Measurements from ENCODE around the gene RHO.
"Not testable (repeated sequence)": the region's sequence is repeated elsewhere in the genome, so short reads cannot be mapped to it uniquely, and the experiment has no call there.

Gene RHO

DNA sequence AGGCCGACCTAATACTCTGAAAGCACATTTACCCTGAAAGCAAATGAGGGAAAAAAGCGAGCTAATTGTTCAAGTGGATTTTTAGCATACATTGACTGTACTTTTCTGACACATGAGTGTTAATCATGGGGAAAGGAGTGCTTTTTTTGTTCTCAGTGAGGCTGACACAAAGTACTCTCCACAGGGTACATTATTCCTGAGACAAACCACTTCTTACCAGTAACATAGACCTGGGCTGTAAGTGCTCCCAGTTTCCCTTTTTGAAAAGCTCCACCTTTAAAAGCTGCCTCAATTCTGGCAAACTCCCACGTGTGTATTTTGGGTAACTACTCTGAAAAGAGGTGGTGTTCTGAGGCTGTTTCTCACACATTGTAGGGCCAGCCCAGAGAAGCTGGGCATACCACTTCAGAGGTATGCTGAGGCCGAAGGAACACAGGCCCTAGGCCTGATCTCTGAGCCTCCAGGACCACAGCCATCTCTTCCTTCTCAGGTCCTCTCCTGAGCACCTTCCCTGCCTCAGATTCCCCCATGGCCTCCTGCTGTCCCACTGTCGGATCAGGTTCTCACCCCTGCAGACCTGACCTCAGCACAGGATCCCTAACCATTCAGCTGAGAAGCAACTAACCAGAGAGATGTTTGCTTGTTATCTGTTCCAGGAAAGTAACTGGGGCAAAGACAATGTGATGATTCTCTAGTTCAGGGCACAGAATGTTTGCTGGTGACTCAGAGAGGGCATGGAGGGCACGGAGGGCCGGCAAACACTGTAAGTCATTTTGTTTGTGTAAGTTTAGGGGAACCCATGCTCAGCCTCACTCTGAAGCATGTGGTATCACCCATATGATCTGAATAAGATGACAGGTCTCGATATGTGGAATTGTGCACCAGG, 29.6 kb upstream of the RHO start:
- DNase-seq (ENCODE audit: low read depth, low spot score); H3K27ac ChIP-seq: not testable (repeated sequence)

DNA sequence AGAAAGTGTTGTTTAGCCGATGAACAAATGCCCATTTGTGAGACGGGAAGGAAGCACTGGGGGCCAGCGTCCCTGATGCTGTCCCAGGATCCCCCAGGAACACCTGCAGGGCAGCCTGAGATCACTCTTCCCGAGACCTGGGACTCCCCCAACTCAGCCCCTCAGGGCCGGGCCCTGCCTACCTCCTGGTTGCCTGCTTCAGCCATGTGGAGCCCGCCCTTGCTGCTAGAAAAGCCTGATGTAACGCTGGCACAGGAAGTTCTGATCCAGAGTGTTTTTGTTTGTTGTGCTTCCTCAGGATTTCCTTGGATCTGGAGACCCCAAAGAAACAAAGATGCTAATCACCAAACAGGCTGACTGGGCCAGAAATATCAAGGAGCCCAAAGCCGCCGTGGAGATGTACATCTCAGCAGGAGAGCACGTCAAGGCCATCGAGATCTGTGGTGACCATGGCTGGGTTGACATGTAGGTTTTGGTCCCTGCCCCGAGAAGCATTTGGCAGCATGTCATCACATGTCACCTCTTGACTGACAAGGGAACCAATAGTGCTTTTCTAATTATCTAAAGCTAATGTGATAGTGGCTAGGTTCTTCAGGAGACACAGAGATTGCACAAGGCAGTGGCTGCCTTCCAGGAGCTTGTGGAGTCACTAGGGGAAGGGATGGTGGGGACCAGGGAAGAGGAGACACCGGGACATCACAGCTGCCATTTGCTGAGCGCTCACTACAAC, 28.7 kb upstream of the RHO start:
- DNase-seq (ENCODE audit: low read depth, low spot score); H3K27ac ChIP-seq: not testable (repeated sequence)

GRCh38 chr3:129500334-129500658, 28.1 kb upstream of the RHO start:
- no peak overlapping the region for H3K27ac ChIP-seq
- no peak for DNase-seq (ENCODE audit: low read depth, low spot score)

GRCh38 chr3:129501630-129502029, 26.8 kb upstream of the RHO start:
- no peak overlapping the region for H3K27ac ChIP-seq
- no peak for DNase-seq (ENCODE audit: low read depth, low spot score)

- H3K27ac ChIP-seq, result no peak overlapping the region
- DNase-seq (ENCODE audit: low read depth, low spot score), result no peak
These were observed 25.6 kb upstream of the RHO start for GRCh38 chr3:129502641-129503408.

DNA sequence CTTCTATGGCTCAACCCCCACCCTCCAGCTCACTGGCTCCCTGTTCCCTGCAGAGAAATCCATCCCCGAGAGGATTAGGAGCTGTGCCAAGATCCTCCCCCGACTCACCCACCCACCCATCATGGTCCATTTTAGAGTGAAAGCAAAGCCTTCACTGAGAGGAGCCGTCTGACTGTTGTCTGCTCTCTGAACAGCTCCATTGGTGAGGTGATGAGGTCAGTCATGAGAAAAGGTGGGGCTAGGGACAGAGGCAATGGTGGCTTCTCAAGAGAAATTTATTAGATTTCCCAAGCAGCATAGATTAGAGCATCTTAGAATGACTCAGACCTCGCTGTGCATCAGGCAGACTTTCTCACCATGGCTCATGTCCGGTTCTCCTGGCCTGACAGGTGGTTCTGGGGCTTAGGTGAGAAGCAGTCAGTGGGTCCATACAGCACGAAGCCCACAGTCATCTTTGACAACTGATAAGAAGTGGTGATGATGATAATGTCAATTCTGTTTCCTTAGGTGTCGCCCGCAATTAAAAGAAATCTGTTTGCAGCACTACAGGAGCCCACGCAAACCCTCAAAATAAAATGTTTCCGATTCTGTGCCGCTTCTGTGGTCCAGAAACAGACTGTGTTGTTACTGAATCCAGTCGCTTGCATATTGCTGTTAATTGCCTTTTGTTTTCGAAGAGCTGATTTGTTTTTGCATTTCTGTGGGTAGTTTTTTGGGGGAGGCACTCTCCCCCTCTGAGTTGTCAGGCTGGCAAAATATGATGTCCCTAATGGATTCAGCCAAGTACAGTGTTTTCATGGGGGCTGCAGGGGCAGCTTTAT, 24.8 kb upstream of the RHO start:
- DNase-seq (ENCODE audit: low read depth, low spot score), result no peak
- H3K27ac ChIP-seq, result no peak overlapping the region

DNA sequence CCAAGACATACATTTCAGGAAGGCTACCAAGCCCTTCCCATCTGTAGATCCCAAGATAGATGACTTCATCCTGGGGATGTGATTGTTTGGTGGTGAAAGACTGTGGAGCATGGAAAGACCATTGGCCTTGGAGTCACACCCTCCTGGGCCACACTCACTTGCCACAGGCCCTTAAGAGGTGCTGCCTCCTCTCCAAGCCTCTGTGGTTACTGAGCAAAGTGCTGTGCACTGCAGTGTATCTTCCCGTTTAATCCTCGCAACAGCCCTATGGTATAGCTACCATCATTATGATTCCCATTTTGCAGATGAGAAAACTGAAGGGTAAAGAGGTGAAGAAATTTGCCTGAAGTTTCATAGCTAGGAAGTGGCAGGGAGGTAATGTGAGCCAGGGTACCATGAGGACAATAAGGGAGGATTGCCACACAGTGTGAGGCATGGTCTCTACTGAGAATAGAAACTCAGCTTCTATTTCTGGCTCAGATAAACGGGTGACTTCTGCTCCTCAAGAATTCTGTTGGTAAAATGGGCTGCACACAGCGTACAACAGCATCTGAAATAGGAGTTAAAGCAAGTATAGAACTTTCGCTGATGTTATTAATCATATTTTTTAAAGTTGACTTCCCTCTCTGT, 23.9 kb upstream of the RHO start:
- DNase-seq (ENCODE audit: low read depth, low spot score), result no peak

GRCh38 chr3:129505341-129505740, 23.1 kb upstream of the RHO start:
- no peak for DNase-seq (ENCODE audit: low read depth, low spot score)
- no peak overlapping the region for H3K27ac ChIP-seq

More for the DNA sequence above, 23.9 kb upstream of the RHO start:
- no peak overlapping the region for H3K27ac ChIP-seq

- DNase-seq (ENCODE audit: low read depth, low spot score), result no peak
- no peak overlapping the region for H3K27ac ChIP-seq
These were observed 22.2 kb upstream of the RHO start for GRCh38 chr3:129506231-129506742.

DNA sequence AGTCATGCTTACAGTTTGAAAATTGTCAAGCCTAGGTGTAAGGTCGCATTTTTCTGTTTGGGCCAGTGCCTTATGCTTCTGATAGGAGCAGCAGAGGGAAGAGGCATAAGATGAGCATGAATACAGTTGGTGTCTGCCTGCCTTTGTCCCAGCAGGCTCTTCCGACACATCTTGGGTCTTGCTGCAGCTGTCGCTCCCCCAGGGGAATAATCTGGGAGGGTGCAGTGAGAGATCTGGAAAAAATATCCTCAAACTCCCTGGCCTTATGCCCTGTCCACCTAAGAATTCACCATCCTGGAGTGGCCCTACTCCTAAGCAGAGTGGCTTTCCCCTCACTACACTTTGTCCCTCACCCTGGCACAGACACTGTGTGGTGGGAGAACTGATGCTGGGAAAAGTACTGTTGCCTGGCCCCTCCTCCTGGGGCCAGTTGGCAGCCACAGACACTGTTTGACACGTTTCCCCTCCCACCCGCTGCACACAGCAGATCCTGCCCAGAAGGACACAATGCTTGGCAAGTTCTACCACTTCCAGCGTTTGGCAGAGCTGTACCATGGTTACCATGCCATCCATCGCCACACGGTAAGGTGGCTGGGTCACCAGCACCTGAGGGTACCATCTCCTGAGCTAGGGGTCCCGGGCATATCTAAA, 21.1 kb upstream of the RHO start:
- DNase-seq (ENCODE audit: low read depth, low spot score), result no peak

DNA sequence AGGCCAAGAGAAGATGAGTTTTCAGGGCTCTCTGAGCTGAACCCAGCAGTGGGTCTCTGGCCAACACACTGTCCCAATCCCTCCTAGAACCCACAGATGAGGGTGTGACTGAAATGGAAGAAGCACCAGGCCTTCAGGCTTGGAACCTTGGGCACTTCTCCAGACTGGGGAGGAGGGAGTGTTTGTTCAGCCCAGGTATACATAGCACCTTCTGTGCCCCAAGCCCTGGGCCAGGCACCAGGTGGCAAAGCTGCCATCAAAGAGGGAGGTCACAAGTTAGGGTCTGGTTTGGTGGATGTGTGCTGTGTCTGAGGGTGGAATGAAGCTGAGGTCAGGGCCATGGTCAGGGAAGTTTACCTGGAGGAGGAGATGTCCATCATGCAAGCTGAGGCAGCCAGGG, 15.8 kb upstream of the RHO start:
- DNase-seq (ENCODE audit: low read depth, low spot score), result no peak
- H3K27ac ChIP-seq, result no peak overlapping the region

More for the DNA sequence above, 21.1 kb upstream of the RHO start:
- no peak overlapping the region for H3K27ac ChIP-seq

DNA sequence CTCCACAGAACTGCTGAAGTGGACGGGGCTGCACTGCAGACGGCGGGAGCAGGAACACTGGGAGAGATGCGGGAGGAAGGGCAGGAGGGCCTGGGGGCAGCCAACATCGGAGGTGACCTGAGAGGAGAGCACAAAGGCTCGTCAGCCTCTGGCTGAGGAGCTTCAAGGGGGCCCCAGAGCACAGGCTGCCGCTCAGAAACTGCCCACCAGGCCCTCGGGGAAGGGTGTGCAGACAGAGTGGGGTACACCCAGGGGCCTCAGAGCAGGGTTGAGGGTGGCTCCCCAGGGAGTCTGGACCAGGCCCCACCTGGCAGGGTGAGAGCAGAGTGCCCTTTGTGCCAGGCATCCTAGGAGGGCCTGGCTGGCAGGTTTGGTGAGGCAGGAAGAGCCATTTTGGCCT, 14.7 kb upstream of the RHO start:
- DNase-seq (ENCODE audit: low read depth, low spot score), result no peak
- H3K27ac ChIP-seq, result no peak overlapping the region

DNA sequence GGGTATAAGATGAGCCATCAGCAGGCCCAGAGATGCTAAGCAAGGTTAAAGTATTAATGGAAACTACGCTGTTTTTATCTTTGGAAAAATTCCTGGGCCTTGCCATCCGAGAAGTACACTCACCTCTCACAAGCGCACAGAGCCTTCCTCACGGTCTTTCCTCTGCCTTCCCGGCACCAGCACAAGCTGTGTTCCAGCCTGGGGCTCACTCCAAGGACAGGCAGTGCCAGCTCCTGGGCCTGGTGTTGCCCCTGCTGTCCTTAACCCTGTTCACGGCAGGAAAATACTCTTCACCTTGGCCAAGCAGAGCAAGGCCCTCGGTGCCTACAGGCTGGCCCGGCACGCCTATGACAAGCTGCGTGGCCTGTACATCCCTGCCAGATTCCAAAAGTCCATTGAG, 14.3 kb upstream of the RHO start:
- H3K27ac ChIP-seq, result no peak overlapping the region
- no peak for DNase-seq (ENCODE audit: low read depth, low spot score)

- no peak overlapping the region for H3K27ac ChIP-seq
- no peak for DNase-seq (ENCODE audit: low read depth, low spot score)
These were observed 13.9 kb upstream of the RHO start for GRCh38 chr3:129514563-129514962.

DNA sequence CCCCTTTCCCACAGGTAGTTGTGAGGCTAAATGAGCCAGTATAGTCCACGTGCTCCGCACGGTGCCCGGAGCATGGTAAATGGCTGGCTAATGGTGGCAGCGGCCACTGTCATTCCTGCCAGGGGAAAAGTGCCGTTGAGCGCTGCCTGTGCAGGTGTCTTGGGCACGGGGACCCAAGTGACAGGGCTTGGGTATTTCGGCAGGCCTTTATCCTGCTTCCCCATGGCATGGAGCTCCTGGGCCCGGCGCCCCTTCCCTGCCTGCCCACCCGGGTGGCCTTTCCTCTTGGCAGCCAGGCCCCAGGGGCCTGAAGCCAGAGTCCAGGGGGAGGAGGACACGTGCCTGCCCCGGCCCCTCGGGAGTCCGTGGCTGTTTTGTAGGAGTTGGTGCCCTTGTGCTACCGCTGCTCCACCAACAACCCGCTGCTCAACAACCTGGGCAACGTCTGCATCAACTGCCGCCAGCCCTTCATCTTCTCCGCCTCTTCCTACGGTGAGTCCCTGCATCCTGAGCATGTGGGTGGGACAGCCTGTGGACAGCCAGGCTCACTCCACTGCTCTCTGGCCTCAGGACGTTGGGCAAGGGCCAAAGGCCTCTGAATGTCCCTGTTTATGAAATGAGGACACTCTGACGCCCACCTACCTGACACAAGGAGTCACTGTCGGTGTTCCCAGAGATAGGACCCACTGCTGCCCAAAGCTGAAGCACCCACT, 13.2 kb upstream of the RHO start:
- not testable (repeated sequence) for DNase-seq (ENCODE audit: low read depth, low spot score); H3K27ac ChIP-seq

DNA sequence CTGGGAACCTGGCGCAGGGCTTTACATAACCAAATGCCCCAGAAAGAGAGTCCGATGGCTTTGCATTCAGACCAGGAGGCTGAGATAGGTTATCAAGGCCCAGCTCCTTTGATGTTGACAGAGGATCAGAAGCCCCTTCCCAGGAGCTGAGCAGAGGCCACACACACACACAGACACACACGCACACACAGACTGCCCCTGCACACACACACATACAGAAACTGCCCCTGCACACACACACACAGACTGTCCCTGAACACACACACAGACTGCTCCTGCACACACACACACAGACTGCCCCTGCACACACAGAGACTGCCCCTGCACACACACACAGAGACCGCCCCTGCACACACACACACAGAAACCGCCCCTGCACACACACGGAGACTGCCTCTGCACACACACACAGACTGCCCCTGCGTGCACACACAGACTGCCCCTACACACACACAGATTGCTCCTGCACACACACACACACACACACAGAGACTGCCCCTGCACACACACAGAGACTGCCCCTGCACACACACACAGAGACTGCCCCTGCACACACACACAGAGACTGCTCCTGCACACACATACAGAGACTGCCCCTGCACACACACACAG, 12.5 kb upstream of the RHO start:
- not testable (repeated sequence) for DNase-seq (ENCODE audit: low read depth, low spot score); H3K27ac ChIP-seq

DNA sequence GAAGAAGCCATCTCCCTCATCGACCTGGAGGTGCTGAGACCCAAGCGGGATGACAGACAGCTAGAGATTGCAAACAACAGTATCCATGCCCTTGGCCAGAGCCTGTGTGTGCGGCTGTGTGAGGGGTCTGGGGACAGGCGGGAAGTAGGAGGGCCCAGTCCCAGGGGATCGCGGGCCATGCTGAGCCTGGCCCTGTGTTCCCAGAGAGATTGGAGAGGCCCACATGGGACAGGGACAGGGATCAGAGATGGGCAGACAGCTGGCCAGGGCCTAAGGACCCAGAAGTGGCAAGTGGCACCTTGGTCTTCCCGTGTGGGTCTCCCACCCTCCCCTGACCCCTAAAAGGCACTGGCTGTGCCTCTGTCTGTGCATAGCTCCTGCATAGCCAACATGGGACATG, 10.9 kb upstream of the RHO start:
- DNase-seq (ENCODE audit: low read depth, low spot score), result no peak
- no peak overlapping the region for H3K27ac ChIP-seq

GRCh38 chr3:129518038-129518561, 10.3 kb upstream of the RHO start:
- H3K27ac ChIP-seq, result no peak overlapping the region
- no peak for DNase-seq (ENCODE audit: low read depth, low spot score)
